Glomerular endothelial cell (primary cell): Measurements from ENCODE around the gene COL6A3. TPM values are rescaled to one million over a fixed set of nuclear protein-coding genes. Genes with fewer than 3 reads are reported as not detected.

ENCODE experiments used
- DNase-seq: peaks from one replicate; pipeline ENCODE4 v3.0.0-alpha.2; 2011; ENCODE audit warnings: low read depth, low spot score; ENCODE audit errors: extremely low read depth
- total RNA-seq: library from RNA; depleted of rRNA; stranded (reverse); fragments of >200 nt; gene quantifications from 2 replicates; pipeline ENCODE4 v1.2.3, GENCODE V29; 2015

The COL6A3 gene
- total RNA-seq, 1 donor from 2014 or later = 244 TPM

DNA sequence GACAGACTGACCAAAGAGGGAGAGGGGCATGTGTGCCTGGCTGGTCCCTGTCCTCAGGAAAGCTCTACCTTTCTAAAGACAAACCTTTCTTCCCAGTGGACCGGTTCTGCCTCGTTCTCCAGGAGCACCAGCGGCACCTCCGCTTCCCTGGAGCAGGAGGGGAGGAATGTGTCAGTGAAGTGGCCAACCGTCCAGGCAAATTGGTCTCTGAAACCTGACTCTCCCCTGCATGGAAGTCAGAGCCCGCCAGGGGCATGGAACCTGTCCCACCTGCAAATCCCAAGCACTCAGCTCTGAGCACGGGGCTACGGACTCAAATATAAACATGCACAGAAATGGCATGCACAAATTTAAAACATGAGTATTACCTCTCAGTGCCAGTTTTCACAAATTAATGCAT lies 62.9 kb downstream of the COL6A3 start:
- DNase-seq = no peak

DNA sequence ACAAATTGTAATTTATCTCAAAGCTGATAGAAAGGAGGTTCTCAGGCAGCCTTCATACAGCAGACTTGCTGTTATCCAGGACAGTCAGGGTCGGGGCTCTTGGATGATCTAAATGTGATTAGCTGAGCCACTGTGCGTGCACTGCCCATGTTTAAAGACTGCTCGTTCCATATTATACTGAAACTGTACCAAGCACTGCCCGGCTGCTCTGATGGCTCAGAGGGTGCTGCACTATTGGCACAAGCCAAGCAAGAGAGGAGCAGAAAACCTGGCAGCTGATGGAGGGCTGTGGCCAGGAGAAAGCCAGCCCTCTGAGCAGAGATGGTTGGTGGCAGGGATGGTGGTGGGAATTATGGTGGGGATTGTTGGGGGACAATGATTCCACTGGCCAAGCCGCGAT lies 63.4 kb downstream of the COL6A3 start:
- no peak for DNase-seq

DNA sequence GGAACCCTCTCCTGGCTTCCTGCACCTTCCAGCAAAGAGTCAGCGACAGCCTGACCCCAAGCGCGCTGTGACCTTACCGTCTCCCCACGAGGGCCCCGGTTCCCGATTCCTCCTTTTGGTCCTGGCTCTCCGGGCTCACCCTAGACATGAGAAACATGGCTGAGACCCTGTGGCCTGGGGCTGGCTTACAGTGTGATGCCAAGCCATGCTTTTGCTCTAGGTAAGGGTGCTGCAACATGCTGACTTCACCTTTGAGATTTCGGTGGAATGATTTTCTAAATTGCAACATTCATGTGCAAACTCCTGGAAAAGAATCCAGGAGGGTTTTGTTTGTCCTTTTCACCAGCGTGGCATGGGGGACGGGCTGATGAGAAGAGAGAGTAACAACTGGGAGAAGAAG lies 63.9 kb downstream of the COL6A3 start:
- no peak for DNase-seq

DNA sequence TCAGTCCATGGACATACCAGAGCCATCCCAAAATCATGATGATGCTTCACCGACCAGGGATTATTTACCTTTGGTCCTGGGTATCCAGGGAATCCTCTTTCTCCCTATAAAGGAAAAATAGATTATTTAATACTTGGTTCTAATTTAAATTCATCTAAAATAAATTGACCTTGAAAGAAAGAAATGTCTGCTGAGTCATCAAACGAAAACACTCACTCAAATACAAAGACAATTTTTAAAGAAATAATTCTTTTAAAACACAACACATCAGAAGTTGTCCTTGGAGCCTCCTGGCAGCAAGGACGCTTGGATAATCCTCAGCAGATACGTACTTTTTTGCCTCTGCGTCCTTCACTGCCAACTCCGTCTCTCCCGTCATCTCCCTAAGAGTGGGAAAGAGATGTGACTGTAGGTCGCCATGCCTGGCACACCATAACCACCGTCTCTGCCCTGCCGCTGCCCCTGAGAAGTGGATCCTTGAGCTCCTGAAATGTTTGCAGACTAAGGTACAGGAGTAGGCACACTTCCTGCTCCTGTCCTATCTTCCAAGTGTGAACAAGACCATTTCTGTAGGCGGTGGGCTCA lies 65.6 kb downstream of the COL6A3 start:
- no peak for DNase-seq

DNA sequence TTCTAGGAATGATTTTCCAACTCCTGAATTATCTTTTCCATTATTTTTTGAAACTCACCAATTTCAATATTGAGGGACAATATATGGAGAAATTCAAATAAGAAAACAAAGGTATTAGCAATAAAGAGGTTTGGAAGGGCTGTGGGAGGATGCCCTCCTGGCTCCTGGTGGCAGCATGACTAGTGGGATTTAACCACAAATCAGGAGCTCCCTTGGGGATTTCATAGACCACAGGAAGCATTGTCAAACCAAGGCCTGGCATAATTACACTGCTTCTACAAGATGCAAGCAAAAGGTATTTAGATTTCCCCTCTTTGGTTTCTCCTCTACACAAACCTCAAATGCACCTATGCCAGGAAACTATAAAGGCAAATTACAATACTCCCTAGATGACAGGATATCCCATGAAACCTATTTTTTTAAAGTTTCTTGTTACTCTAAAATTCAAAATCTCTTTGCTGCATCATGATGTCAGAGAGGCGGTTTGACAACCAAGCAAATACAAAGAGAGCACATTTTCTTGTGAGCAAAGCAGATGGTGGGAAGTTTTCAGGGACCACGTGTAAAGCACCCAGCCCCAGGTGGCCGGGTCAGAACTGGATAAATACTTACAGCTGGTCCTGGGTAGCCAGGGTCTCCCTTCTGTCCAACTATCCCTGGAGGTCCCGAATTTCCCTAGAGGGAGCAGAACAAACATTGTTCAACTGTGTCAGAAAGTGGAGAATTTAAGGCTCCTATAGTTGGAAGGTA lies 67.9 kb downstream of the COL6A3 start:
- DNase-seq = no peak

DNA sequence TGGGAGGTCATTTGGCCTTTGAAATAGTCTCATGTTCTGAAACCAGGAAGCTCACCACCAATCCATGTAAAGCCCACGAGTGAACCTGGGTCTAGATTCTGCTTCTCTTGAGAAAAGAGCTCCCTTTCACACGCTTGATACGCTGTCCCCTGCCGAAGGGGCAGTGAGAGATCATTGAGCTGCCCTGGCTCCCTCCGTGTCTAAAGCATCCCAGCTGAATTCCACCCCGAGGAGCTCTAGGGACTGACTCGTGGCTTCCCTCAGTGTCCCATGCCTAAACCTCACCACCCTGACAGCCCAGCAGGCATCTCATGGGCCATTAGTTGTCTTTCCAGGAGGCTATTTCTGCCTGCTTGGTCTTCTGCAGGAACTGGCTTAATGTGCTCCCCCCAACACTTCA lies 68.6 kb downstream of the COL6A3 start:
- no peak for DNase-seq

DNA sequence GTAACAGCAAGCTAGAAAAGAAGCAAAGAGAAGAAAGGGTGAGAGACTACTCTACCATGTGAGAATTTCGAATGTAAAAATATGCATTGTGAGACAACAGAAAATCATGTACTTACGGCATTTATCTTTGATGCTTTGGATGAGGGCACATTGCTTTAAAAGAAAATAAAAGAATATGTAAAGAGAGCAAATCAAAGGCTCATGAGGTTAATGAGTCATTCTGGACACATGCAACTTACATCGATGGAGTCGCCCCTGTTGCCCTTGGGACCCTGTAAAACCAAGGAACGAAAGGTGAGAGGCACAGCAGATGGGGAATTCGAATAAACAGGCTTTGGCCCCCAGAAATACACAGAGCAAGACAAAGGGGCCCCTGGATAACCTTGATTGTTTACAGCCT lies 69.0 kb downstream of the COL6A3 start:
- no peak for DNase-seq

DNA sequence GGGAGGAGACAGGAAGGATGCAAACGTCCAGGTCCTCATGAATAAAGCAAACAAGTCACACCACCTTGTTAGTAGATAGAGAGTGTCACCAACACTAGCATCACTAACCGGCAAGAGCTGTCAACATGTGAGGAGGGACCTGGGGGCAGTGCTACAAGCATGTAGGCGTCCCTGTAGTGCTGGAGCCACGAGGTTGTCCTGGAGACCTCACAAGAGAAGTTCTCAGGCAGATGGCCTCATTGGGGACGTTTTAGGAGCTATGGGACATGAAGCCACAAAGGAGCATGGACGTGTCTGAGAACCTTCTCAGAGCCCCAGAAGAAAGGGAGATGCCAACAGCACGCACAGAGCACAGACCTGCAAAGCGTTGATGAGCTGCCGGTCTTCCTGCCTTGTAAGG lies 70.0 kb downstream of the COL6A3 start:
- no peak for DNase-seq

DNA sequence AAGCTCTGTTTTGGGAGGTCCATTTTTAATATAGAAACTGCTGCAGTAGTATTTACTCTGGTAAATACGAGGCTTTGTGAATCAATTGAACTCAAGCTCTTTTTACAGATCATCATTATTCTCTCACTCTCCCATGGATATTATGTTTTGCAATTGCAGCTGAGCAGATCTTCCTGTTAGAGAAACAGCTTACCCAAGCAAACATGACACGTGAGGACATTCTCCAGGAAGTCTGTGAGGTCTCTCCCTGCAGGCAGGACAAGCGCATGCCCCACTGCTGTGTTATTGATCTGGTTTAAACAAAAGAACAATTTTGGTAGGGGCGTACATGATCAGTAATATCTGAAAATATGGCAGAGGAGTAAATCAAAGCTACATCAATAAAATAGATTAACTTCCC lies 72.1 kb downstream of the COL6A3 start:
- no peak for DNase-seq

DNA sequence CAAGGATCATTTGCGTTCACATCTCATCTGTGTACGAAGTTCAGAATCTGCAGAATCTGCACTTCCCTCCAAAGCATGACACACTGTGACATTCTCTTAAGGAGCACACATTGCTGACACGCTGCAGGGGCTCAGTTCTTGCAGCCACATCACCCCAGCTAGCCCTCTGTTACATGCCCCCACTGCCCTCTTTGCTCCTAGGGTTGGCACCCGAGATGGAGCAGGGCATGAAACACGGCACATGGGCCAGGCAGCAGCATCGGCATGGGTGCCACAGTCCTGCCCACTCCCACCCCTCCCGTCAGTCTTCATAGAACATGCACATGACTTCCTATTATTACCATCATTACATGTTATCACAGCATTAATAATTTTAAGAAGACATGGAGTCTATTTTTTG lies 76.4 kb downstream of the COL6A3 start:
- no peak for DNase-seq

DNA sequence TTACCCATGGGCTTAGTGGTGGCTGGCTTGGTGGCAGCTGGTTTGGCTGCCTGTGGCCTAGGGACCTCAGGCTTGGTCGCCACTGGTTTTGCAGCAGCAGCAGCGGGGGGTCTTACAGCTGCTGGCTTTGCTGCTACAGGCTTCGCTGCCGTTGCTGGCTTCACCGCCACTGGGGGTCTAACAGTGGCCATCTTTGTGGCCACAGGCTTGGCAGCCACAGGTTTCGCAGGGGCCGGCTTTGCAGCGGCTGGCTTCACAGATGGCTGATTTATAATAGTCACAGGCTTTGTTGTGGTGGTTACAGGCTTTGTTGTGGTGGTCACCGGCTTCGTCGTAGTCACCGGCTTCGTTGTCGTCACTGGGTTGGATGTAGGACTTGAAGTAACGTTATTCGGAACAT lies 77.8 kb downstream of the COL6A3 start:
- no peak for DNase-seq

DNA sequence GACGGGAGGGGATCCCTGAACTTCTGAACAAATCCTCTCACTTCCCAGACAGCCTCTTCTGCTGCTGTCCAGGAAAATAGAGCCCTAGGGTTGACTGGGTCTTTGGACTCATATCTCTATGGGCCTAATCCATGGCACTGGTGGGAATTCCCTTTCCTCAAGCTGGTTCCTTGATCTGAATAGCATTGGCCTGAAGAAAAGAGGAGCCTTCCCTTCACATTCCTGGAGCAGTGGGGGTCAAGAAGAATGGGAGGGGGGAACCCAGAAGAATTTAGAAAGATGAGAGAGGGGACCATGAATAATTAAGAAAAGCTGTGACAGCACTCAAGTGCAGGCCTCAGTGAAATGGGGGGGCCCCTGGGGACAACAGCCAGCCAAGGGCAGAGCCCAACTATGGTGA lies 80.2 kb downstream of the COL6A3 start:
- no peak for DNase-seq

DNA sequence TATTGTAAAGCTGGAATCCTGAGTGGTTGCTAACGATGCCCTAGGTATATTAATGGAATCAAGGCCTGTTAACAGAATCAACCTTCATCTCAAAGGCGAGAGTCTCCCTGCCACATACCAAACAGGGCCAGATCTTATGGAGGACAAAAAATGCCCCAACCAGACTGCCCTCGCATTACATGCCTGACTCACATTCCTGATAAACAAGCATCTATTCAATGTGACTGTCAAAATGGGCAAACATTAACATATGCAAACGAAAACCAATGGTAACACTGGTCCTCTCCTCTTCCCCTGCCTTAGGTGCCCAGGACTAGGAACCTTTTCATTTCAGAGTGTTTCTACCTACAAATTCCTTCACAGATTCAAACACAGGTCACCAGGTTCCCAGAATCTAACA lies 83.4 kb downstream of the COL6A3 start:
- no peak for DNase-seq

DNA sequence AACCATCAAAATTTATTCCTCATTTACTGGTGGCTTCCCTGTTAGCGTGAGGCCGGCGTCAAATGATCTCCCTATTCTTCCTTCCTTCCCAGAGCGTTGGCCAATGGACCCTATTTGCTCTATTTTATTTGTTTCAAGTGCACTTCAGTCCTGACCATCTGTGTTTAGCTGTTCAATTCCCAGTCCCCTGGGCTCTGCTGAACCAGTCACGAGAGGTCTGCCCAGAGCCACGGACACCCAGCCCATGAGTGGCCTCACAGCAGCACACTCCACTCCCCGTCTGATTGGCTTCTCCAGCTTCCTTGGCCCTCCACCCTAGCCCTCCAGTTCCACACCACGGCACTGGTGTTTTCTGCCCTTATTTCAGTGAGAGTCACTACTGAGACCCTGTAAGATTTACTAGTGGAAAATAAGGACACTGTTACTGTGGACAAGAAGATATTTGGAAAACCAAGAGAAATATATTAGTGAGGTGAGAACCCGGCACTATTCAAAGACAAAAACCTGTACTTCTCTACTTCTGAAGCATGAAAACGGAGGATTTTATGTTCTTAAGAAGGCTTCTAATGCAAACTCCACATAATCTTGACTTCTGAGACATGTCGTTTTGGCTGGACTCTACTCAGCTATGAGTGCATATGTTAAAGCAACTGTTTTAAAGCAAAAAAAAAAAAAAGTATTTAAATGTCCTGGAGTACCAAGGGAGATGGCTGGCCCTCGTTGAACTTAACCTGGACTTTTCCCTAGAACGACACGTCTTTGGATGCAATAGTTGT lies 86.6 kb downstream of the COL6A3 start:
- DNase-seq = no peak

DNA sequence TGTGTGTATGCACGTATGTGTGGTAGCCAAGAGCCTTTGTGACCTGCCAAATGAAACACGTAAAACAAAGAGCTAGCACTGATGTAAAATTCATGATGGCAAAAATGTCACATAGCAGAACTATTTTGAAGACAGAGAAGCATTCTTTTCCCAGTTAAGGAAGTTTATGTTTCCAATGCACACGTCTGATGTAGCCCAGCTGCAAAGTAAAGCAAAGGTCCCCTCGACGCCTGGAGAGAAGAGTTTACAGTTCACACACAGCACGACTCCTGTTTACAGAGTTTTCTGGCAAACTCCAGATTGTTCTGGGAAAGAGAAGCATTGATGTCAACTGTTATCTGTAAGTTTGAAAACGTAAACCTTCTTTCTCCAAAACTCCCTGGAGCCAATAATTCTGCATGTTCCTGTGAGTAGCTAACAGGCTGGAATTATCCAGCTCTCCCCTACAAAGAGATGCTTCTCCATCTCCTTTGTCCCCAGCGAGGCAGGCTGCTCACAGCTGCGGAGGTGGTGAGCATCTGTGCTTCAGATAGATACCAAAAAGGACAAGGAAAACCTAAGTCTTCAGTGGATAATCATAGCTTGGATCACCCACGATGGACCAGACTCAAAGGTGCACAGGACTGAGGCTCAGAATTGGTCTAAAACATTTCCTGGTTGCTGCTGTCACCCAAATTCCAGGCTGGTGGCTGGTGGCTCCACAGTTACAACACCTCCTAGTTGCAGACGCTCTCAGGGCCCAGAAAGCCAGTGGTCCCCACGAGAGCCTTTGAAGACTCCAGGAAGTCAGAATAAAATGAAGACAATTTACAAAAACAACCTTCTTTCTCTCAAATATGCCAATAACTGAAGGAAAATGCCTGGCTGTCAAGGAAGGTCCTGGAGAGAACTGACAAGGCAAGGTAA lies 87.4 kb downstream of the COL6A3 start:
- DNase-seq = no peak

DNA sequence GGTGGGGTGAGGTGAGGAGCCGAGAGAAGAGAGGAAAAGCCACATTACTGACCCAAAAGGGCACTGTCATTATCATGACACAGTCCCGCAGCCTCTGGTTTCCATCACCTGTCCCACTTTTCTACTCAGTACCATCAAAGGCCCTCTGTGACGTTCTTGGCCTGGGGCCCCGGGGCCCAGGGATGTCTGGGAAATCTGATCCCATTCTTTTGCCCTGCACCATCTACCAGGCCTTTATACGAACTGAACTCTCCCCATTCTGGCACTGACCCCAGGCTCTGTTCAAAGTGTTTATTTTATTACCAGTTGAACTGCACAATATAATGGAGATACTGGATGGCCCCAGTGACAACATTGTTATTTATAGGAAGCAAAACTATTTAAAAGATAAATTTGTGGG lies 89.1 kb downstream of the COL6A3 start:
- no peak for DNase-seq

DNA sequence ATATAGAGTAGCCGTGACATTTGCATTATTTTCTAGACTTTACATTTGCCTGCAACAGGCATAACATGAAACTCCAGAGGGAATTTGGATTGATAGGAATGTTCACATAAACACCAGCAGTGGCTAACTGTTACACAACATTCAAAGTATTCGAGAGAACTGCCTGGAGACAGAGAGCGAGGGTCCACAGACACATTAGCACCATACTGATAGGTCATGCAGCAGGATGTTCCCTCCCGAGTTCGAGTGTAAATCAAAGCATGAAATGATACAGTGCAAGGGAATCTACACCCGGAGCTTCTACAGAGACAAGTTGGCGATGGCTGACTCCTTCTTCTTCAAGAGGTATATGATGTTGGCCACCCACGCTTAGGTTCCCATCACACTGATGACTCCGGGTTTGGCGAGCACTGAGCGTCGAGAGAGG lies 89.5 kb downstream of the COL6A3 start:
- no peak for DNase-seq

DNA sequence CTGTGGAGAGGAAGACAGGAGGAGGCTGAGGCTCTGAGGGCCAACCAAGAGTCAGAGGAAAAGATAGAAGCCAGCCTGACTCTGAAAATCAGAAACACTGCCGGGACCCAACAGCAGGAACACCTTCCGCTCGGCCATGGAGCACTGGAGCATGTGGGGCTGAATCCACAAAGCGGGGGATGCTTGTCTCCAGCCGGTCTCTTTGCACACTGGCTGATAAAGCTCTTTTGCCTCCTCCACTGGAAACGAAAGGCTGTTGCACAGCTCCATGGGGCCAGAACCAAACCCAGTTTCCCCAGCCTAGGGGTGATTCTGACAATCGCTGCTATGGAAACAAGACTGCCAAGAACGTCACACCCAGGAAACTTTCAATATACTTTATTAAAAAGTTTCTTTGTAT lies 90.3 kb downstream of the COL6A3 start:
- no peak for DNase-seq

DNA sequence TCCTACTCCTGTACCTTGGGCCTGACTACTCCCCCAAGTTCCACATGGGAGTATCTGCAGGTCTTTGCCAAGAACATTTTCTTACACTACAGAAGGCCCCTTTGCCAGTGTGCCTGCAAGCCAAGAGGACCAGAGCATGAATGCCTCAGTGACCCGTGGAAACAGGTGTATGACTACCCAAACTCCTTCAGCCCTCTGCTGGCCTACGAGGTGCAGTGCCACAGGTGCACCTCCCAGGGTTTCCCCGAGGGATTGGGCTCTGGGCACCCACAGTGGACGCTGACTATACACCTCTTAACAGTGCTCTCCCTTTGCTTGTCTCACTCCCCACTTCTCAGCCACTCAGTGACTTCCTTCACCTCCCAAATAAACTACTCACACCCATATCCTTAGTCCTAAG lies 91.4 kb downstream of the COL6A3 start:
- no peak for DNase-seq

DNA sequence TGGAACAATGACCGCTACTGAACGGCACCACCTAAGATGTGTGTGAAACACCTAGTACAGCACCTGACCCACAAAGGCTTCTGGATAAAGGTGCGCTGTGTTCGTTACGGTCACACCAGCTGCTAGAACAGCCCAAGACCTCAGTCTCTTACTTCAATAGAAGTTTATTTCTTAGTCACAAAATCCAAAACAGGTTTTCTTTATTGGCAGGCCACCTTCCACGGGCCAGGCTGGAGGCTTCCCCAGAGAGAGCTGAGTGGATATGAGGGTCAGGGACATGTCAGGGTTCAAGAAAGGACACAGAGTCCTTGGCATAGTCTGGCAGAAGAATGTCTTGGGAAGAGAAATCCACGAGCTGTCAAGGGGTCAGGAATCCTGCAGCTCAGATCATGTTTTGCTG lies 92.2 kb downstream of the COL6A3 start:
- no peak for DNase-seq
